HG03159 (cell line): ENCODE data around the gene UHMK1.
"Not testable (repeated sequence)": the region's sequence is repeated elsewhere in the genome, so short reads cannot be mapped to it uniquely, and the experiment has no call there.

Source experiments
- ATAC-seq: cut with Tn5 transposase; IDR thresholded peaks from one replicate; pipeline ENCODE4 v1.9.1; 2021; ENCODE audit warnings: mild to moderate bottlenecking, moderate library complexity; ENCODE audit not compliant: unreplicated experiment

The UHMK1 gene

GRCh38 chr1:162497723-162498495 lies at the start of gene UHMK1:
Gene UHMK1, plus strand, starts transcription at chr1:162497818. Its CDS starts 183 bp downstream, at chr1:162498001.
- peak; percentile 97 for ATAC-seq

GRCh38 chr1:162454361-162454760 lies 43.3 kb upstream of the UHMK1 start:
- ATAC-seq: not testable (repeated sequence)

GRCh38 chr1:162456323-162456722 lies 41.3 kb upstream of the UHMK1 start:
- ATAC-seq: no peak

GRCh38 chr1:162458236-162458635 lies 39.4 kb upstream of the UHMK1 start:
- ATAC-seq: no peak

GRCh38 chr1:162462425-162462824 lies 35.2 kb upstream of the UHMK1 start:
- not testable (repeated sequence) for ATAC-seq

GRCh38 chr1:162463021-162463420 lies 34.6 kb upstream of the UHMK1 start:
- ATAC-seq: no peak

GRCh38 chr1:162466797-162467196 lies 30.8 kb upstream of the UHMK1 start:
- no peak for ATAC-seq

GRCh38 chr1:162470216-162470615 lies 27.4 kb upstream of the UHMK1 start:
- no peak for ATAC-seq

- no peak for ATAC-seq
These were observed 26.2 kb upstream of the UHMK1 start for GRCh38 chr1:162471290-162471853.

GRCh38 chr1:162475089-162475488 lies 22.5 kb upstream of the UHMK1 start:
- ATAC-seq: no peak

- ATAC-seq: no peak
These were observed 22.0 kb upstream of the UHMK1 start for GRCh38 chr1:162475539-162476185.

- ATAC-seq: no peak
These were observed 21.0 kb upstream of the UHMK1 start for GRCh38 chr1:162476620-162477019.

GRCh38 chr1:162485236-162485635 lies 12.4 kb upstream of the UHMK1 start:
- ATAC-seq: no peak

GRCh38 chr1:162487241-162487640 lies 10.4 kb upstream of the UHMK1 start:
- no peak for ATAC-seq

- ATAC-seq: no peak
These were observed 9.4 kb upstream of the UHMK1 start for GRCh38 chr1:162488219-162488618.

- not testable (repeated sequence) for ATAC-seq
These were observed 1.9 kb upstream of the UHMK1 start for GRCh38 chr1:162495531-162496233.

- ATAC-seq: no peak
These were observed 405 bp upstream of the UHMK1 start for GRCh38 chr1:162497104-162497722.

- ATAC-seq: peak; percentile 18
These were observed 835 bp downstream of the UHMK1 start for GRCh38 chr1:162498496-162498810.

GRCh38 chr1:162500805-162501204 lies 3.2 kb downstream of the UHMK1 start:
- ATAC-seq: no peak

GRCh38 chr1:162502077-162502476 lies 4.5 kb downstream of the UHMK1 start:
- no peak for ATAC-seq

GRCh38 chr1:162502928-162503327 lies 5.3 kb downstream of the UHMK1 start:
- ATAC-seq: no peak
